GM18517 (cell line): ENCODE data around the gene TNFRSF21.

Experiments
- ATAC-seq: cut with Tn5 transposase; IDR thresholded peaks from one replicate; pipeline ENCODE4 v1.9.1; 2021; ENCODE audit warnings: mild to moderate bottlenecking, moderate library complexity; ENCODE audit not compliant: unreplicated experiment

TNFRSF21 gene

DNA sequence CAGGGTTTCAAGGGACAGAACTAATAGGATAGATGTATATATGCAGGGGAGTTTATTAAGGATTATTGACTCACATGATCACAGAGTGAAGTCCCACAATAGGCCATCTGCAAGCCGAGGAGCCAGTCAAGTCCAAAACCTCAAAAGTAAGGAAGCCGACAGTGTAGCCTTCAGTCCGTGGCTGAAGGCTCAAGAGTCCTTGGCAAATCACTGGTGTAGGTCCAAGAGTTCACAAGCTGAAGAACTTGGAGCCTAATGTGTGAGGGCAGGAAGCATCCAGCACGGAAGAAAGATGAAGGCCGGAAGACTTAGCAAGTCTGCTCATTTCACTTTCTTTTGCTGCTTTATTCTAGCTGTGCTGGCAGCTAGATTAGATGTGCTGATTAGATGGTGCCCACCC is 128.0 kb downstream of the TNFRSF21 start:
- no peak for ATAC-seq
